AG09319 (cell line): ENCODE results near the gene TSPAN18.

ENCODE experiments used
- DNase-seq: peaks from one replicate; pipeline ENCODE4 v3.0.0-alpha.2; 2010; ENCODE audit warnings: low read depth; ENCODE audit errors: extremely low read depth
- TF ChIP-seq, protein P1 (sequence below): IDR thresholded peaks from 2 replicates; pipeline ENCODE4 v1.5.1; 2011; ENCODE audit warnings: low read depth, mild to moderate bottlenecking, inconsistent platforms, low read length, moderate library complexity

Gene TSPAN18

GRCh38 chr11:44692460-44692859 is 34.3 kb upstream of the TSPAN18 start:
- no peak for DNase-seq
- TF ChIP-seq, protein P1, sequence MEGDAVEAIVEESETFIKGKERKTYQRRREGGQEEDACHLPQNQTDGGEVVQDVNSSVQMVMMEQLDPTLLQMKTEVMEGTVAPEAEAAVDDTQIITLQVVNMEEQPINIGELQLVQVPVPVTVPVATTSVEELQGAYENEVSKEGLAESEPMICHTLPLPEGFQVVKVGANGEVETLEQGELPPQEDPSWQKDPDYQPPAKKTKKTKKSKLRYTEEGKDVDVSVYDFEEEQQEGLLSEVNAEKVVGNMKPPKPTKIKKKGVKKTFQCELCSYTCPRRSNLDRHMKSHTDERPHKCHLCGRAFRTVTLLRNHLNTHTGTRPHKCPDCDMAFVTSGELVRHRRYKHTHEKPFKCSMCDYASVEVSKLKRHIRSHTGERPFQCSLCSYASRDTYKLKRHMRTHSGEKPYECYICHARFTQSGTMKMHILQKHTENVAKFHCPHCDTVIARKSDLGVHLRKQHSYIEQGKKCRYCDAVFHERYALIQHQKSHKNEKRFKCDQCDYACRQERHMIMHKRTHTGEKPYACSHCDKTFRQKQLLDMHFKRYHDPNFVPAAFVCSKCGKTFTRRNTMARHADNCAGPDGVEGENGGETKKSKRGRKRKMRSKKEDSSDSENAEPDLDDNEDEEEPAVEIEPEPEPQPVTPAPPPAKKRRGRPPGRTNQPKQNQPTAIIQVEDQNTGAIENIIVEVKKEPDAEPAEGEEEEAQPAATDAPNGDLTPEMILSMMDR, result no peak

DNA sequence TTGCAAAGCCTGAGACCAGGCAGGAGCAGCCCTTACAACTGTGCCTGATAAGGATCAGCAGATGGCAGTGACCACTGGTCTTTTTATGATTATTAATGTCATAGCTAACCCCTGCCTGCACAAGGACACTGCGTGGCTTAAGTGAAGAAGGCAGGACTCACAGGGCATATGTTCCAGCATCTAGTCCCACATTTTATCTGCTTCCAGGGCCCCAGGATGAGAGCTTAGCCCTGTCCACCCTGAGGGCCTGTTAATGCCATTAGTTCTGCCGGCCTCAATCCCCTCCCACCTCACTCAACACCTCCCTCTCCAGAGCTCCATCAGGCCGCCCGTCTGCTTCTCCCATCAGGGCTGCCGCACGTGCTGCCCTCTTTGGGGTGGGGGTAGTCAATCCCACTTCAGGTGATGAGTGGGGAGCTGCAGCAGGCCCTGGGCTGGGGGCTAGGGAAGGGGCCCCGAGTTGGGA is 33.1 kb upstream of the TSPAN18 start:
- no peak for DNase-seq
- TF ChIP-seq, protein P1, result no peak

DNA sequence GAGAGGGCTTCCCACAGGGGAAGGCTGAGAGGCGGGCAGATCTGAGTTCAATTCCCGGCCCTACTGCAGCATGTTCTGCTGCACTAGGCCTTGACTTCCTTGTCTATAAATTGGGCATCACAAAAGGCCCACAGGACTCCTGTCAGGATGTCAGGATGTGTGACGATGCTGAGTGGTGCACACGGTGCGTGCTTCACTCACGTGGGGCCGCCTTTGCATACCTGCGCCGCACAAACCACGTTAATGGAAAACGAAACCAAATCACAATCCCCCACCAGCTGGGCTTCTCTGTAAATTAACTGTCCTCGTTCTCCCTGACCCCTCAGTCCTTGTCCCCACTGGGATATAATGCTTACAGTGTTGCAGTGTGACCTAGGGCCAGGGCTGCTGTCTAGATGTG is 32.3 kb upstream of the TSPAN18 start:
- no peak for DNase-seq
- TF ChIP-seq, protein P1, result no peak

DNA sequence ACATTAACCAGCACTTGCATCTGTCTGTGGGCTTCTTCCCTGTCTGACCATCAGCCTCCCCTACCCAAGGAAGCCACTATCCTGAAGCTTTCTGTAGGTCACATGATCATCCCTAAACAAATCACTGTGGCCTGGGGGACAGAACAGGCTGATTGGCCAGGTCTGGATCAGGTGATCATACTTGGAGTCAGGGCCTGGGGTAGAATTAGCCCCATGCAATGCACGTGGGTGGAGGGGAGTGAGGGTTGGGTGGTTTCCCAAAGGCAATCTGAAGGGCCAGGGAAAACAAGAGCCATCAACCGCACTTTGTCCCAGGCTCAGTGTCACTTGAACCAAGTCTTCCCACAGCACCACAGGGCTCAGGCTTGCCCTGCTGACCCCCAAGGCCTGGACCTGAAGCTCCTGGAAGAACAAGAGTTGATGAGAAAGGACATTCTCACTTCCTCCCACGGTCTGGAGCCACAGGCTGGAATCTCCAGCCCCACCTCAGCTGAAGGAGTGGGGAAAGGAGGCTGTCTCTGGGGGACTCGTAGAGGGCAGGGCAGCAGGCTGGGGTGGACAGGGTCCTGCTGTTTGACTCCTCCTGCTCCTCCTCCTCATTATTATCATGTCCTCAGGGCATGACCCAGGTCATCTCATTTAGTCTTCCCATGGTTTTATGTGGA is 31.5 kb upstream of the TSPAN18 start:
- DNase-seq, result no peak
- TF ChIP-seq, protein P1, result no peak

DNA sequence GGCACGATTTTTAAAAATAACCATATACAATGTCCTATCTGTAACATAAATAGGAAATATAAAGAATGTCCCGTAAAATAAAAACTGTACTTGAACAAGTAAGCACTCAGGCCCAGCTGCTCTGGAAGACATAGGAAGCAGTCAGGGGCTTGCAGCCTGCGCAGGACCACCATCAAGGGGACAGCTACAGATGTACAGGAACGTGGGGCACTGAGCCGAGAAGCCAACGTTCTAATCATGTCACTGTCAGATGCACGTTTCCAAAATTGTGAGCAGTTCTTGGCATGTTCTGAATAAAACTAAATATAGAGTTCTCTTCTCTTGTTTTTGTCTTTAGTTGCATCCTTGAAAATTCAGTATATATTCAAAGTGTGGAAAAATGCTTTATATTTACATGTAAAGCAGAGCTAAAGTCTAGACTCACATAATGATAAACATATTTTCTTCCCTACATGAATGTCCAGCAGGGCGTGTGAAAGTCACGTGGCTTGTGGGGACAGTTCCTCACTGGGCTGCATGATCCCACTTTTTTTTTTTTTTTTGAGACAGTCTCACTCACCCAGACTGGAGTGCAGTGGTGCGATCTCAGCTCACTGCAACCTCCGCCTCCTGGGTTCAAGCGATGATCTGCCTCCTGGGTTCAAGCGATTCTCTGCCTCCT is 28.4 kb upstream of the TSPAN18 start:
- TF ChIP-seq, protein P1, result no peak

DNA sequence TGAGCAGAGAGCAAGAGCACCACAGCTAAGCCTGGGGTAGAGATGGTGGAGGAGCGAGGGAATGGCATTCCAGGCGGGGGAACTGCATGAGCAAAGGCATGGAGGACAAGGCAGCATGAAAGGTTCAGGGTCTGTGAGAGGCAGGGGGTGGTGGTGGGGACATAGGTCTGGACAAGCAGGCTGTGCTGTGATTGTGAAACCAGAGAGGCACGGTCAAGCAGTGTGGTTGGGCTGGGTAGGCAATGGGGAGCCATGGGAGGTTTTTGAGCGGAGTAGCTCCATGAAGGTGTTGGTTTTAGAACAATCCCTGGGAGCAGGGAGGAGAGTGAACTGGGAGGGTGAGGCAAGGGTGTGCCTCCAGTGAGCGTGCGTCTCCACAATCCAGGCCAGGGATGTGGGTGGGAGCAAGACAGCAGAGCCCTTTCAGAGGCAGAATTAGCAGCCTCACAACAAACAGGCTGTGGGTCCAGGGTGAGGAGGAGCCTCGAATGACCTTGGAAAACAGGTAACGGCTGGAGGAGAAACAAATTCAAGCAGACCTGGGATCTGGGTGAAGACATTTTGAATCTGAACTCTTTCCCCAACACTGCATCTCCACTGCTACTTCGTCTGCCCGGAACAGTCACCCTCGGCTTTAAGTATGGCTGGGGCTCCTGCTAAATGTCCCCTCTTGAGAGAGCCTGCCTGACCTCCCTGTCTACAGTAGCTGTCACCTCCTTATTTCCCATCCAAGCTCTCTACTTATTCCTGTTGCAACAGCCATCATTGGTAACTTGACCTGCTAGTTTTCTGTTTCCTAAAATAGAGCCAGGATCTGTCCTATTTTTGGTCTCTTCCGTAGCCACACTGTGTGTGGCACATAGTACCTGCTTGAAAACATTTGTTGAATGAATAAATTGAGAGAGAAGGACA is 27.0 kb upstream of the TSPAN18 start:
- DNase-seq, result no peak
- TF ChIP-seq, protein P1, result no peak

More for the DNA sequence above, 28.4 kb upstream of the TSPAN18 start:
- DNase-seq, result no peak
